GM19043 (cell line): ENCODE data around the gene AMBP.

Source experiments
- ATAC-seq: cut with Tn5 transposase; IDR thresholded peaks from one replicate; pipeline ENCODE4 v1.9.1; 2021; ENCODE audit warnings: low read depth; ENCODE audit not compliant: unreplicated experiment

The AMBP gene

DNA sequence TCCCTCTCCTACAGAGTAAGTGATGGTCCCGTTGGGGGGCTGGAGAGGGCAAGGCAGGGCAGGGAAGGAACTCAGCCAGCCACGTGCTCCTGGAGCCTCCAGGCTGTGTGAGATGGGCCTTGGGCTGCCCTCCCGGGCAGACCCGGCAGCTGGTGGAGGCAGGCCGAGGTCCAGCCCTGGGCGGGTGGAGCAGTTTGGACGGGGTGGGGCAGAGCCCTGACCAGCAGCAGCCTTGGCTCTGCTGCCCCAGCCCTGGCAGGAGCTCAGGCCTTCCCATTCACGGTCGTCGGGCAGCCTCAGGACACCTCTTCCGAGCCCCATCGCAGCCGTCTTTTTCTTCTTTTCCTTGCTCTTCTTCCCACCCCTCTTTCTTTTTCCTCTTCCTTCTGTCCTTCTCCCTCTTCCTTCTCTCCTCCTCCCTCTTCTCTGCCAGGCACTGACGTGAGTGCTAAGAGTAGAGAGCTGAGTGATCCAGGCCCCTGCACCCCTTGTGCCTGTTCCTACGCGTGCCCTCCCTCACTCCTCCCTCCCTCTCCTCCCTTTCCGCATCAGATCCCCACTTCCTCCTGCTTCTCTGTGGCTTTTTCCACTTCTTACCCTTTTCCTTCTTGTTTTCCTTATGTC lies 42.8 kb downstream of the AMBP start:
- ATAC-seq, result no peak

DNA sequence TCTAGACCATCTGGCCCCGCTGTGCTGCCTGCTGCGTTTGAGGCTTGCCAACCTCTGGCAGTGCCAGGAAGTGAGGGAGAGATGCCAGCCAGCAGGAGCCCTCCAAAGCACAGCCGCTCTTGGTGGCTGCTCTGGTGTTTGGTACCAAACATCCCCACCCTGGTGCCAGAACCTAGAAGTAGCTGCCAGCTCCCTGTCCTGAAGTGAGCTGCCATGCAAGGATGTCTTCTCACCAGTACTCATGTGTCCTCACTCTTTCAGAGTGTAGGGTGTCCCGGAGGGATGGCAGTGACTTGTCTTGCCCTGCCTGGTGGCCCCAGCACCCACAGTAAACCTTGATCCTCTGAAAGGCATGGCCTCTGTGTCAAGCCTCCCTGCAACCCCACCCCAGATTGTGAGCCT lies 43.4 kb downstream of the AMBP start:
- no peak for ATAC-seq

DNA sequence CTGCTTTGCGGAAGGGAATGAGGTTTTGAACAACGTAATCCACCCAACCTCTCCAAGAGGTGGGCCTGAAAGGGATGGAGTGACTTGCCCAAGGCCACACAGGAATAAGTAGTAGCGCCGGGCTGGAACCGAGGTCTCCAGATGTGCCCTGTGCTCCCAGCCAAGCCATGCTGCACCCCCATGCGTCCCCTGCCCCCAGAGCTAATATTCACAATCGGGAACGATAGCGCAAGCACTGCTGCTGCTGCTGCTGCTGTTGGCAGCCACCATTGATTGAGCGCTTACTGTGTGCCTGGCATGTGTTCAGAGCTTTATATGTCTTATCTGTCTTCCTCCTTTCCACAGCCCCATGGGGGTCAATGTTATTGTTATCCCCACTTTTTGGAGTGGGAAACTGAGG lies 43.9 kb downstream of the AMBP start:
- no peak for ATAC-seq

GRCh38 chr9:114033397-114034103 lies 44.5 kb downstream of the AMBP start:
- ATAC-seq, result no peak

GRCh38 chr9:114031948-114032840 lies 45.9 kb downstream of the AMBP start:
- ATAC-seq, result no peak

- no peak for ATAC-seq
These were observed 47.0 kb downstream of the AMBP start for GRCh38 chr9:114031037-114031630.

DNA sequence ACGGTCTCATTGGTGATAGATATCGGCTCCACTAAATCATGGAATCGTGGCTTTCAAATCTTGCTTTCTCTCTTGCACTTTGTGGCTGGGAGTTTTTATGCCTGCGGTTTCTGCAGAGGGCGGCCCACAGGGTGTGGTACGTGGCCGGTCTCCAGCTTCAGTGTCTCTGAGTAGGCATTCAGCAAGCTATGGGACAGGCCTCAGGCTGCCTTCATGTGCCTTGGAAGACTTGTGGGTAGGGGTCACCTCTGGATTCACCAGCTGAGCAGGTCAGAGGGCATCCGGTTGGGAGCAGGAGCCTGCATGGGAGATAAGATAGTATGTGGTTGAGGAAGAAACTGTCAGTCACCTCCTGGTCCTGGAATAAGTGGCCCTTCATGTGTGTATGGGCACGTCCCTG lies 47.7 kb downstream of the AMBP start:
- ATAC-seq, result no peak

DNA sequence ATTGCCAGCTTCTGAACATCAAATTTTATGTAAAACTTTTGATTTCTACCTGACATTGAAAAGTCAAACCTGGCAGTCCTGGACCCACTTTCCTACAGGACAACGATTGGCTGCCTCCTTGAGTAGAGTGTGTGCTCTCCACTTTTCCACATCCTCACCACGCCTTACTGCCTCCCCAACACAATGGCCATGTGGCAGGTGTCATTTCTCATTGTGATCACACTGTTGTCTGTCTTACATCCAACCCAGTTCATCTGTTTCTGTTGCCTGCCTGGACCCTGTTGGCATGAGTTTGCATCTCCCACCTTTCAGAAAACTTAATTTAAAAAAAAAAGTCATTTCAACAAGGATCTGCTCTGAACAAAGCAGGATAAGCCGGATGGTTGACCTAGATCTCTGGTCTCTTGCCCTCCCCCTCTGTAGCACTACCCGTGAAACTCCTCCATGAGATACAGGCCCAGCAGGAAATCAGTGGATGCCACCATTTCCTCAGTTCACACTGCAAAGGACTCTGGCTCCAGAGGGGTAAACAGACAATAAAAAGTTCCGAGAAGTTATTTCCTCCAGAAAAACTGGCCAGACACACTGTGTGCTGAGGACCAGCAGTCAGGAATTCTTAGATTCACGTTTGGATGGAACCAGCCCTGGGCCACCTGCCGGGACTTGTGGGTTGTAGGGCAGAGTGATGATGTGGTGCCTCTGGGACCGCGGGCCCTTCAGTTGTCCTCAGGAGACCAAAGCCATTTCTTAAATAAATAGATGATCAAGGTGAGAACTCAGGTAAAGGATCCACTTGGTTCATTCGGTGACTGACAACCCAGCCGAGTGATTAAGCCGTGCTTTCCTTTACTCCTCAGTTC lies 48.6 kb downstream of the AMBP start:
- ATAC-seq, result no peak

DNA sequence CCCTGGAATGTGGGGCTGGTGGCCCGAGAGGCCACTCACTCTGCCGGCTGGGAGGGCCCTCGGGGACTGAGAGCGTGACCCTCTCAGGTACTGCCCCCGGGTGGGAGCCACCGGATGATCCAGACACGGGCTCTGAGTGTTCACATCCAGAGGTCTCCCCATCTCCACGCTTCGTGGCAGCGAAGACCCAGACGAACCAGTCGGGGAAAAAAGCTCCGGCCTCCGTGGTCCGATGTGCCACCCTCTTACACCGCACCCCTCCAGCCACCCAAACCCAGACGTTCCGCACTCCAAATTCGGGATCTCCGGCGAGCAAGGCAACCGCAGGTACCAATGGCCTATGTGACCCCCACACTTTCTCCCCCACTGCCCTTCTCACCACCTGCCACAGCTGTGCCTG lies 49.5 kb downstream of the AMBP start:
- no peak for ATAC-seq

DNA sequence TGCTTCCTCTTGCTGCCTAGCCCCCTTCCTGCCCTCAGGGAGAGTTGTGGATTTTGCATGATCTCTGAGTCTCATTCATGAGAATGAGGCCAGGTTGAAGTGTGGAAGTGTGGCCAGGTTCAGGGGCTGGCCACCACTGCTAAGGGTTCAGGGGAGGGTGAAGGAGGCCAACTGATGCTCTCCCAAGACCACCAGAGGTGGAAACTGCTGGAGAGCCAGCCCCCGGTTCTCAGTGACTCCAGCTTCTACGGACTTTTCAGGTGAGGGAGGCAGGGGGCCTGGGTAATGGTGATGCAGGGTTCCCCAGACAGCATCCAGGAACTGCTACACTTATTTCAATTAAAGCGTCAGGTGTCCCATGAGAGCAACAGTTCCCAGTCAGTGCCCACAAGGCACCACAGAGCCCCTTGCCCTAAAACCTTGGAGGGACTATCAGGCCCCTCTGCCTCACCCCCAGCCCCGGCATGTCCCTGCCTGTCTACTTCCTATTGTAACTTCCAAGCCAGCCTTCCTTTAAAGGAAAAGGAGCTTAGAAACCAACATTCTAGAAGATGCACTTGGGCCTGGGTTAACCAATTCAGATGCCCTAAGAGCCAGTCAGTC lies 50.1 kb downstream of the AMBP start:
- no peak for ATAC-seq

DNA sequence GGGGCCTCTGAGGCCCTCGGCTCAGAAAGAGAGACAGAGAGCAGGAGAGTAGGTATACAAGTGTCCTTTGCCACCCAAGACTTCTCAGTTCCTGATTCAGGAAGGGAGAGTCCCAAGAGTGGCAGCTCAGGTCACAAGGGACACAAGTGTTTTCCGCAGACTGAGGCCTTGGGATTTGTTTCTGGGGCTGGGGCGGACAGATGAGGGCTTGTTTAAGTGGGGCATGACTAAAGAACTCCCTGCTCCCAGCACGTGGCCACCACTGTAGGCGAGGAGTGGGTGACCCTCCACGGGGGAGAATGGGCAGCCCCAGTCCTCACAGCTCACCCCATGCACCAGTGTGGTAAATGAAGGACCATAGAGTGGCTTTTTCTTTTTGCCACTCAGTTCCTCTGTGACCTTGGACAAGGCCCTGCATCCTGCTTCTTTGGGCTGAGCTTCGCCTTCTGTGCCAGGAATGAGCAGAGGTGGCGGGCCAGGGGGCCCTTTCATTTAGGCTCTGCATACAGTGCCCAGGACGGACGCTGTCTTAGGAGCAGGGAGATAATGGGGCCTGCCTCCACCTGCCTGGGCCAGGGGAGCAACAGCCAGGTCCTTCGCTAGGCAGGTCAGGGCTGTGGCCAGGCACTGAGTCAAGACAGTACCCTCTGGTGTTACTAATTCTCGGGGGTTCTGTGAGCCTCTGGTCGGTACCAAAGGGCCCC lies 50.8 kb downstream of the AMBP start:
- ATAC-seq, result no peak

DNA sequence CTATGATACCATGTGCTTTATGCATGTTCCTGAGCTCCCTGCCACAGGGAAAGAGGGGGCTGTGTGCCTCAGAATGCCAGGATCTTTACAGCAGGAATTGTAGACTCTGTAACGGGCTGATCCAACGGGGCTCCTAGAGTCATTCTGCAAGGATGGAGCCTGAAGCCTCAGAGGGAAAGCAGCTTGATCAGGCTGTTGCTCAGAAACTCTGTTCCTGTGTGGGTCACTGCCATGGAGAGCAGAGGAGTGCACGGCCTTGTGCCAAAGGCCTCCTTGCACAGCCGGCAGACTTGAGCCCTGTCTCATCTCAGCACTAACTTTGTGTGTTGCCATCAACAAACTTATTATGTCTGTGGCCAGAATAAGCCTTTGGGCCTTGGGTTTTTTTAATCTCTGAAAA lies 51.8 kb downstream of the AMBP start:
- ATAC-seq, result no peak

DNA sequence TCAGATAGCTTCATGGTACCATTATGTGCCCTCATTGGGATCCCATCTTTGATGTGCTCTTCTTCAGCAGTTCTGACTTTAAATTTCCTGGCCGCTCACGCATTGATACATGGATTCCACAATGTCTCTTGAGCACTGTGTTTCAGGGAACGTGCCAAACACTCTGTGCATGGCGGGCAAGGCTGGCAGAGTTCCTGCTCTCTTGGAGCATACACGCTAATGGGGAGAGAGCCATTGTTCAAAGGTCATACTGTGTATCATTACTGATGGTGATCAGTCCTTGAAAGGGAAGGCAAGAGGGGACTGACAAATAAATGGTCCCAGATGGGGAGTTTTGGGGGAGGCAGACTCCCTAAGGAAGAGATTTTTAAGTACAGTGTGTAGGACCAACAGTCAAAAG lies 52.3 kb downstream of the AMBP start:
- ATAC-seq, result no peak

GRCh38 chr9:114025196-114025753 lies 52.8 kb downstream of the AMBP start:
- ATAC-seq, result no peak

- ATAC-seq, result no peak
These were observed 54.1 kb downstream of the AMBP start for GRCh38 chr9:114023961-114024360.

GRCh38 chr9:114021578-114021977 lies 56.5 kb downstream of the AMBP start:
- ATAC-seq, result no peak

DNA sequence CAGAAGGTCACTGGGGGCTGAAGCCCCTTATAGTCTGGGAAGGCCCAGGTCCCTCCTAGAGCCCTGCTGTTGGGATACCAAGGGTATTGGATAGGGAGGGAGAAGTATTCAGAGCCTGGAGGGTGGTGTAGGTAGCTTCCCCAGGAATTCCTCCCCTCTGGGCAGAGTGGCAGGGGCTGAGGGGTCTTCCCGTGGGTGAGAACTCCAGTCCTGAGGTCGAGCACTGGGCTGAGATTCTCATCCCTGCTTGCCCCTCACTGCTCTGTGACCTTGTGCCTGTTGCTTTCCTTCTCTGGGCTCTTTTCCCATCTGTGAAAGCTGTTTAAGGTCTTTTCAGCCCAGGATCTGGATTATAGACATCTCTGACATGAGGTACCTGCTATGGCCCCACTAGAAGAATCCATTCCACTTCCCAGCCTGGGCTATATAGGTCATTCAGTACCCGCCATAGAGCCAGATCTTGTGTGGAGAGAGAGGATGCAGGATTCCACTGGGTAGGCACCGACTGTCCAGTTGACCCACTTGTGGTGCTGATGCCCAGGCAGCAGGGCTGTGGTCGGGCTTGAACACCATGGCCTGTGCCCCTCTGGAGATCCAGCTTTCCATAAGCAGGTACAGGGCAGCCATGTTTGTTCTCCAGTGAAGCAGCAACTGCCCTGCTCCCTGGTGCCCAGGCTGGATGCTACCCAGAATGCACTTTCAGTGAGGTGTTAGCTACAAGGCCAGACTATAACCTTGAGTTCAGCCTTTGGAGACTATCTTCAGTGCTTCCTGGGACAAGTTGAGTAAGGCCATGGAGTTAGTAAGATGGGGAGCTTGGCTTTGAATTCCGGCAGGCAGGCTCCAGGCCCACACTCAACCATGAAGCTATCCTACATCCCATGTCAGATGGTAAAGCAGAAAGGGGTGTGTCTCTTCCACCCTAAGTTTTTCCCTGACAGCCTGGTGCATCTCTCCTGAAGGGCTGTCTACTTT lies 60.1 kb downstream of the AMBP start:
- ATAC-seq, result no peak
